ENCODE measurements around the gene TMEM187.

- TF ChIP-seq, protein P1, sequence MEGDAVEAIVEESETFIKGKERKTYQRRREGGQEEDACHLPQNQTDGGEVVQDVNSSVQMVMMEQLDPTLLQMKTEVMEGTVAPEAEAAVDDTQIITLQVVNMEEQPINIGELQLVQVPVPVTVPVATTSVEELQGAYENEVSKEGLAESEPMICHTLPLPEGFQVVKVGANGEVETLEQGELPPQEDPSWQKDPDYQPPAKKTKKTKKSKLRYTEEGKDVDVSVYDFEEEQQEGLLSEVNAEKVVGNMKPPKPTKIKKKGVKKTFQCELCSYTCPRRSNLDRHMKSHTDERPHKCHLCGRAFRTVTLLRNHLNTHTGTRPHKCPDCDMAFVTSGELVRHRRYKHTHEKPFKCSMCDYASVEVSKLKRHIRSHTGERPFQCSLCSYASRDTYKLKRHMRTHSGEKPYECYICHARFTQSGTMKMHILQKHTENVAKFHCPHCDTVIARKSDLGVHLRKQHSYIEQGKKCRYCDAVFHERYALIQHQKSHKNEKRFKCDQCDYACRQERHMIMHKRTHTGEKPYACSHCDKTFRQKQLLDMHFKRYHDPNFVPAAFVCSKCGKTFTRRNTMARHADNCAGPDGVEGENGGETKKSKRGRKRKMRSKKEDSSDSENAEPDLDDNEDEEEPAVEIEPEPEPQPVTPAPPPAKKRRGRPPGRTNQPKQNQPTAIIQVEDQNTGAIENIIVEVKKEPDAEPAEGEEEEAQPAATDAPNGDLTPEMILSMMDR (IDR thresholded peaks at IDR 0.05): no peak
- TF ChIP-seq ZFX (IDR thresholded peaks at IDR 0.05; ENCODE audit: borderline replicate concordance): no peak
Measured at GRCh38 chrX:154019061-154019621, 46.6 kb downstream of the TMEM187 start.

Measured in 22Rv1 (cell line).